Hepatocyte (in vitro differentiated cells): ENCODE data around the gene NHEJ1.
"Not testable (repeated sequence)": the region's sequence is repeated elsewhere in the genome, so short reads cannot be mapped to it uniquely, and the experiment has no call there.

Source experiments
- CTCF ChIP-seq: fragments of 200-600 bp; sonication (generic); IDR thresholded peaks from 2 replicates; pipeline ENCODE4 v1.5.1; 2016; ENCODE audit warnings: antibody characterized with exemption, mild to moderate bottlenecking; ENCODE audit not compliant: poor library complexity
- EZH2 ChIP-seq: fragments of 200-600 bp; sonication (generic); IDR thresholded peaks from 2 replicates; pipeline ENCODE4 v1.6.1; 2016; ENCODE audit warnings: antibody characterized with exemption, mild to moderate bottlenecking, borderline replicate concordance

DNA sequence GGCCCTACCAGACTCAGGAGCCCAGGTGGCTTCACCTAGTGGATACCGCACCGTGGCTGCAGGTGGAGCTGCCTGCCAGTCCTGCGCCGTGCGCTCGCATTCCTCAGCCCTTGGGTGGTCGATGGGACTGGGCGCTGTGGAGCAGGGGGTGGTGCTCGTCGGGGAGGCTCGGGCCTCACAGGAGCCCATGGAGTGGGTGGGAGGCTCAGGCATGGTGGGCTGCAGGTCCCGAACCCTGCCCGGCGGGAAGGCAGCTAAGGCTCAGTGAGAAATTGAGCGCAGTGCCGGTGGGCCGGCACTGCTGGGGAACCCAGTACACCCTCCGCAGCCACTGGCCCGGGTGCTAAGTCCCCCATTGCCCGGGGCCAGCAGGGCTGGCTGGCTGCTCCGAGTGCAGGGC is 40.7 kb upstream of the NHEJ1 start:
- TF ChIP-seq CTCF, EZH2: not testable (repeated sequence)
